AG09309 (cell line): ENCODE data around the gene TMEM108.

Experiments used
- DNase-seq: peaks from one replicate; pipeline ENCODE4 v3.0.0-alpha.2; 2010; ENCODE audit warnings: low read depth
- H3K4me3 ChIP-seq: 2 replicates; pipeline ENCODE4 v1.5.1; 2011; ENCODE audit warnings: mild to moderate bottlenecking, low read depth, low read length, moderate library complexity; ENCODE audit not compliant: control insufficient read depth
- TF ChIP-seq, protein P1 (sequence below): IDR thresholded peaks from 2 replicates; pipeline ENCODE4 v1.5.1; 2011; ENCODE audit warnings: mild to moderate bottlenecking, low read depth, low read length, inconsistent platforms; ENCODE audit not compliant: insufficient read depth, control insufficient read depth; ENCODE audit errors: missing control alignments

TMEM108 gene

DNA sequence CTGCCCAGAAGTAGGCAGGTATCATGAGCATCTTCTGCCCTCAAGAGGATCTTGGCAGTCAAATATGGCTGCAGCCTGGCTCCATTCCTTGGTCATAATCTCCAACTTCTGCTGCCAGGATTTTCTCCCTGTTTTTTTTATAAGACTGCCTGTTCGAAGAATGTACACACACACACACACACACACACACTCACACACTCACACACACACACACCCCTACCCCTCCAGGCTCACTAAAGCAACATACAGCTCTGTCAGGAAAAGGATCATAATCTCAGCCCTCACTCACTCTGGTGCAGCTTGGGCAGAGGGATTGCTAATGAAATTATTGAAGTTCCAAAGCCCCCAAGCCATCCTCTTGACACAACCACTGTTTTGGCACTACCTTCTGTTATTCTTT lies 232.4 kb downstream of the TMEM108 start:
- DNase-seq = no peak
- TF ChIP-seq, protein P1, sequence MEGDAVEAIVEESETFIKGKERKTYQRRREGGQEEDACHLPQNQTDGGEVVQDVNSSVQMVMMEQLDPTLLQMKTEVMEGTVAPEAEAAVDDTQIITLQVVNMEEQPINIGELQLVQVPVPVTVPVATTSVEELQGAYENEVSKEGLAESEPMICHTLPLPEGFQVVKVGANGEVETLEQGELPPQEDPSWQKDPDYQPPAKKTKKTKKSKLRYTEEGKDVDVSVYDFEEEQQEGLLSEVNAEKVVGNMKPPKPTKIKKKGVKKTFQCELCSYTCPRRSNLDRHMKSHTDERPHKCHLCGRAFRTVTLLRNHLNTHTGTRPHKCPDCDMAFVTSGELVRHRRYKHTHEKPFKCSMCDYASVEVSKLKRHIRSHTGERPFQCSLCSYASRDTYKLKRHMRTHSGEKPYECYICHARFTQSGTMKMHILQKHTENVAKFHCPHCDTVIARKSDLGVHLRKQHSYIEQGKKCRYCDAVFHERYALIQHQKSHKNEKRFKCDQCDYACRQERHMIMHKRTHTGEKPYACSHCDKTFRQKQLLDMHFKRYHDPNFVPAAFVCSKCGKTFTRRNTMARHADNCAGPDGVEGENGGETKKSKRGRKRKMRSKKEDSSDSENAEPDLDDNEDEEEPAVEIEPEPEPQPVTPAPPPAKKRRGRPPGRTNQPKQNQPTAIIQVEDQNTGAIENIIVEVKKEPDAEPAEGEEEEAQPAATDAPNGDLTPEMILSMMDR = no peak
- no peak overlapping the region for H3K4me3 ChIP-seq

DNA sequence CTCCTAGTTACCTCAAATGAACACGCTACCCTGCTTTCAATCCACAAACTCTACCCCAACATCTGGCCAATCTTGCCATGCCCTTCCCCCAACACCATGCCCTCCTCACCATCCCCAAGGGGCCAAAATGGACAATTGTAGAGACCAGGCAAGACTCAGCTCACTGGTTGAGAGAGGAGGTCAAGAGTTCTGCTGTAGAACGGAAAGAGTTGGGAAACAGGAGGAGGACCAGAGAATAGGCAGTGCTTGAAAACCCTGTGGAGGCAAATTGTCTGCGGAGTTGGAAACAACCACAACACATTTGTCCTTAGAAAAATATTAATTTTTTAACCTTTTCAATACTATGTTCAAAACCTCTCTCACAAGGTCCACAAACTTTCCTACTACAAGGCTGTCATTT lies 232.9 kb downstream of the TMEM108 start:
- TF ChIP-seq, protein P1 = no peak

DNA sequence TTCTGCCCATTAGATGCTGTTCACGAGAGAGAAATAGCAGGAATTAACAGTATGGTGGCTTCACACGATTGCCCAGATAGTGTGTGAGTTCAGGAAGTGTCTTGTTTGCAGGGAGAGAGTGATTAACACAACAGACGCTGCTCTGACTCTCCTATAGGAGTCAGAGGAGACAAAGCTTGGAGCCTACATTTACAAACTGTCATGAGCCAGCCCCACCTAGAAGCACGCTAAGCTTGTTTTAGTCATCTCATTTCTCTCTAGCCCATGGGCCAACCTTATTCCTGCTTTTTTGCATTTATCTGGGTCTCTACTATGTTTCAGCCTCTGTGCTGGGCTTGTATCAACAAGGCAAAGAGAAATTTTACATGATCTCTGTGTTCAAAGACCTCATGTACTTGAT lies 233.3 kb downstream of the TMEM108 start:
- DNase-seq = no peak
- H3K4me3 ChIP-seq = no peak overlapping the region
- TF ChIP-seq, protein P1 = no peak

More for the DNA sequence above, 232.9 kb downstream of the TMEM108 start:
- H3K4me3 ChIP-seq = no peak overlapping the region
- DNase-seq = no peak

DNA sequence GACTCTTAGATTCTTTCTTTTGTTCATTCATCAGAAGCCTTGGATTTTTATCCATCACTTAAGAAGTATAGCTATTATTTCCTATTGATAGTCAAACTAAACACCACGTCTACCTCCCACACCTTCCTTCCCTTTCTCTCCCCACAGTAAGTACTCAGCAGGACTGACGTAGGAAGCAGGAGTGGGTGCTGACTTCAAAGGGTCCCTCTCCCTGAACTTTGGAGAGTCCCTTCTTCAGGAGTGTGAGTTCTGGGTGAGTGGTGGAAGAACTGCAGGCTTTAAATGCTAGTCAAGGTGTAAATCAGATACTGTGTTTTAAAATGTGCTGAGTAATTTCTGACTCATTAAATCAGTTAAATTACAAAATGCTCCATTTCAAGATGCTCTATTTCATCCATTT lies 235.2 kb downstream of the TMEM108 start:
- no peak for DNase-seq
- H3K4me3 ChIP-seq = no peak overlapping the region
- TF ChIP-seq, protein P1 = no peak

DNA sequence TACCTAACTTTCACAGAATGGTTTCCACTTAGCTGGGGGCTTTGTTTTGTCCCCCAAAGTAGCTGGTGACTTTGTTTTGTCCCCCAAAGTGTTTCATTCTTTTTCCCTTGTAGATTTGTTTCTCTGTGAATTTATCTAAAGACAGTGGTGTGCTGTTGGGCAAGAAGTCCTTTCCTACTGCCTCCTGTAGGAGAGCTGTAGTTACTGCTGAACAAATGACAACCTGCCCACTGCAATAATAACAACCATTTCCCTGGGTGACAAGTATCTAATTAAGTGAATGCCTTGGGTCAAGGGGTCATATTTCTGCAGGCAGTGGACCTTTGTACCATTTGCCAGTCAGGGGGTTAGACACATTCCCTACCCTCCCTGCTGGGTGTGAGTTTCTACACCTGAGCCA lies 236.3 kb downstream of the TMEM108 start:
- no peak overlapping the region for H3K4me3 ChIP-seq
- TF ChIP-seq, protein P1 = no peak
- DNase-seq = no peak

DNA sequence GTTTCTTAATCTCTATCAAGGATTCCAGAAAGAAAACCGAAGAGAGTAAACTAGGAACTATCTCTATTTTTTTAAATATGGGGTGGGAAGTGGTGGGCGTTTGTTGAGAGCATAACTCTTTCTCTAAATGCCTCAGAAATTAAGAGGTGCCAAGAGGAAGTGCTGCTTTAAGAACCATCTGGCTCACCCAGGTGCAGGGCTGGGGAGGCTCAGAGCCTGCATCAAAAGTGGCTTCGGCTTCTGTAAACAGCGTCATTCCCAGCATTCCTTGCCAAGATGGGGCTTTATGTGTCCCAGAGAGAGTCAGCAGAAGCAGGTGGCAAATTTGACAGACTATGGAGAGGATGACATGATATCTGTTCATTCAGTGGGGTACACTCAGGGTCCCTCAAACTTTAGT lies 238.4 kb downstream of the TMEM108 start:
- no peak for DNase-seq
- no peak overlapping the region for H3K4me3 ChIP-seq
- TF ChIP-seq, protein P1 = no peak

DNA sequence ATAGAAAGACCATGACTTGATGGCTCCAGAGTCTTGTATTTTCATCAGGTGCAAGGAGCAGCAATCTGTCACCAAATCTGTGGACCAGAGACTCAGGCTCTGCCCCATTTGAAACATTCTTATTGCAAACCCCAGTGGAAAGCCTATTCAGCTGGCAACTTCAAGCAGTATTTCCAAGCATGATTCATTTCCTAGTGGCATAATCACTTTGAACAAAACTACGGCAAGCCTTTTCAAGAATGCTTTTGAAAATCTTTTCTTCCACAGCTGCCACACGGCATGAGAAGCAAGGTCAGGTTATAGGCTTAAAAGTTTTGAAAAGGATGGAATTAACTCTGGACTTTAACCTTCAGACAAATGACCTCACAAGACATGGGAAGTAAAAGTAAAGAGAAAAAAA lies 239.6 kb downstream of the TMEM108 start:
- TF ChIP-seq, protein P1 = no peak
- no peak overlapping the region for H3K4me3 ChIP-seq
- no peak for DNase-seq
